Activated naive CD8-positive, alpha-beta T cell treated with anti-CD3 and anti-CD28 coated beads, Interleukin-2, amount 50 U/mL, for 16 hours (primary cell): ENCODE measurements around the gene PTPRN2.
"Not testable (repeated sequence)": the region's sequence is repeated elsewhere in the genome, so short reads cannot be mapped to it uniquely, and the experiment has no call there.

Source experiments
- DNase-seq: peaks from one replicate; pipeline ENCODE4 v3.0.0-alpha.2; 2020; ENCODE audit warnings: low read depth, low spot score

Gene PTPRN2

DNA sequence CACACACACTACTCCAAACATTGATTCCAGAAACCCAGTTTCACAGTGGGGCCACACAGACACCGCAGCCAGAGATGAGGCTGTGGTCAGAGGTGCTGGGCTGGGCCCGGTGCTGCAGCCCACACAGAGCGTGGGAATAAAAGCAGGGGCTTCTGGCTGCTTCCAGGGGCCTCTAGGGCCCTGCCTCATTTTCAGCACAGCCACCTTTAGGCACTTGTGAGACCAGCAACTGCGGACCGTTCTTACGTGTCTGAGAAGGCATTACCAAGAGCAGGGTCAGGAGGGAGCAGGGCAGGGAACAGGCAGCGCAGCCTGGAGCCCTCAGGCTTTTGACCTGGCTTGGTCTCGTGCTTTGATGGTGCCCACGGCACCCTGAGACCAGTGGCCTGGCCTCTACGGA lies 980.4 kb downstream of the PTPRN2 start:
- no peak for DNase-seq

DNA sequence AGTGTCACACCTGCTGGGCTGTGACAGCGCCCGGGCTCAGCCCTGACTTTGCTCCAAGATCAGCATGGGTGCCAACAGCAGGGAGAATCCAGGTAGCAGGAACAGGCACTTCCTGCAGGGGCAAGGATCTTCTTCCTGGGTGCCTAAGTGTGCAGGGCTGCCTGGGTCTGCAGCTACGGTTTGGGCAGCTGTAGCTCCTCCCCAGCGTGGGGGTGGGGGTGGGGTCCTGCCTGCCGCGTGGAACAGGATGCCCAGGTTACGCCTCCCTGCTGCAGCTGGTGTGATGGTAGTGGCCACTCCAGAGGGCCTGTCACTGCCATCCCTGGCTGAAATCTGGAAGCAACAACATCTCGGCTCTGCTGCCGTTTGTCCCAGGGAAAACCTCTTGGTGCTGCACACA lies 981.5 kb downstream of the PTPRN2 start:
- DNase-seq = no peak

DNA sequence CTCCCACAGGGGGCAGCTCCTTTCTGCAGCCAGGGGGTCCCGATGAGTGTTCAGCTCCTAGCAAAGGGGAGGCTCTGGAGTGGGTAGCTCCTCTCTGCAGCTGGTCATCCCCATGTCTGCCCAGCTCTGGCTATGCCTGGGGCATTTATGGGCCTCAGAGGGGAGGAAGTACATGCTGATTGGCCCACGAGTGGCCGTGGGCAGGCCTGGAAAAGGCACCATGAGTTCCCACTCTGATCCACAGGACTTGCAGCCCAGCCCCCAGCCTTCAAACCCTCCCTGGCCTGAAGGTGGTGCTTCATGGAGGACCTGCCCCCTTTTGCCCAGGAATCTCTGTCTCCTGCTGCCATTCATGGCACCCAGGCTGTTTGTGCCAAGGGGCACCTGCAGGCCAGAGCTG lies 982.0 kb downstream of the PTPRN2 start:
- DNase-seq = no peak

DNA sequence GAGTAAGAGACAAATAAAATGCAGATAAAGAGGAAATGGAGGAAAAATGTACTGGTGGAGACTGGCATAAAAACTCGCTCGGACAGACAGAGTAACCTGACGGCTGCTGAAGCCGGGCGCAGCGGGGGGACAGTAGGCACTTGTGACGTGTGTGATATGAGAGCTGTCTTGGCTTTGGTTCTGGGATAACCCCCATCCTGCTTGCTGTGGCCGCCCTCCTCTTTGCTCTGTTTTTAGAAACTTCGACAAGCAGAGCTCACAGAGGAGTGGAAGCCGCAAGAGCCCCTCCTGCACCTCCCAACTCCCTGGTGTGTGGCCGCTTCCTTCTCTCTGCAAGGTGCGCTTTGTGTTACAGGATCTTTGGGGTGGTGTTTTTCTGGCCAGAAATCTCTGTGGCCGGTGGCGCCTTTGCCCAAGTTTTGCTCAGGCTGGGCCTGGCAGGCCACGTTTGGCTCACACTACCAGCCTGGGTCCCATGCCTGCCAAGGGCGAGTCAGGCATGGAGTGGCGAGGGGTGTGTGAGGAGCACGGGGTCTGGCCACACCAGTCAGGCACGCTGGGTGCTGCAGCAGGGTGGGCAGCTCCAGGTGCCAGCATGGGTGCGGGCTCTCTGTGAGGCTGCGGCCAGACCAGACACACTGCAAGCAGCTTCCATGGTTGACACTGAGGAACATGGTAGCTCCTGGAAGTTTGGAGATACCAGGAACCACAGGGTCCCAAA lies 982.8 kb downstream of the PTPRN2 start:
- no peak for DNase-seq

DNA sequence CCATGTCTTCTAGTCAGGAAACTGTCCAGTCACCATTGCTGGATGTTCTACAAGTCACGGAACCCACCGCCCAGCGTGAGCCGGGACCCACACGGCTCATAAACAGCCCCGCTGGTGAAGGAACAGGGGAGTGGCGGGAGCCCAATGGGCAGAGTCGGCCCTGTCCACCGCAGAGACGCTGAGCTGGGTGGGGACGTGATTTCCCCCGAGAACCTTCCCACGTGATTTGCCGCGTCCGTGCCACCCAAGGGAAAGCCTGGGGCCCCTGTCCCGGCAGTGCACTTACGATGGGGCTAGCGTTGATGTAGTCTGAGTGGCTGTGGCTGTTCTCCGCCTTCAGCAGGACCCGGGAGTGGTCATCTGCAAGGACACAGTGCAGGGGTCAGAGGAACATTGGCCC lies 983.9 kb downstream of the PTPRN2 start:
- no peak for DNase-seq

DNA sequence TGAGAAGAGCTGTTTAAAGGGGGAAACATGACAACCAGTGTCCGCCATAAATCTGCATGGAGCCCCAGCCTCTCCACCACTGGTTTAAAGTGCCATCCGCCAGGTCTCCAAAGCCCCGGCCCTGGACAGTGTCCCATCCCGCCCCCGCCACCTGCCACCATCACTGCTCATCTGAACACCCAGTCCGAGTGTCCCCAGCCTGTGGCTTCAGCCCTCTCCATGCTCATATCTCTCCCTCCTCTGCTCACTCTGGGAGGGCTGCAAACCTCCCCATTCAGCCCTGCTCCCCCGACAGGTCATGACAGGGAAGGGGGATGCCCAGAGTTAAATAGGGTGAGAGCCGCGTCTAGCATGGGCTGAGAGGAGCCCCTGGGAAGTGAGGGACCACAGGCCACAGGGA lies 984.6 kb downstream of the PTPRN2 start:
- DNase-seq = no peak

DNA sequence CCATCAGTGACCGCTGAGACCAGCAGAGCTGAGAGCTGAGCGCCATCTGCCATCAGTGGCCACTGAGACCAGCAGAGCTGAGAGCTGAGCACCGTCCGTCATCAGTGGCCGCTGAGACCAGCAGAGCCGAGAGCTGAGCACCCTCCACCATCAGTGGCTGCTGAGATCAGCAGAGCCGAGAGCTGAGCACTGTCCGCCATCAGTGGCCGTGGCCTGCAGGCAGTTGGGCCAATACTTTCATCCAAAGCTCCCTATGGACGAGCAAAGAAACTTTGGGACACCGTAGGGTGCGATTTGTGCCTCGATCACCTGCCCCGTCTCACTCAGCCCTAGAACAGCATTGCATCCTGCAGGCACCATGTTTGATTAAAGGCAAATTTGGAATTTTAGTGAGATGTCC lies 985.0 kb downstream of the PTPRN2 start:
- DNase-seq = no peak

DNA sequence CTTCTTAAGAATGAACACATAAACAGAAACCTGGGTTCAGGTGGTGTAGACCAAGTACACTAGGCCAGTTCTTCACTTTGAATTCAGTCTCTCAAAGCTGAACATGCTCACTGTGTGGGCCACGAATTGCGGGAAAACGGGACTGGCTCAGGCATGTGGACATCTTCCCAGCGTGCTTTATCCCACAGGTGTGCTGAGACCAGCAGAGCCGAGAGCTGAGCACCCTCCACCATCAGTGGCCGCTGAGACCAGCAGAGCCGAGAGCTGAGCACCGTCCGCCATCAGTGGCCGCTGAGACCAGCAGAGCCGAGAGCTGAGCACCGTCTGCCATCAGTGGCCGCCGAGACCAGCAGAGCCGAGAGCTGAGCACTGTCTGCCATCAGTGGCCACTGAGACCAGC lies 985.5 kb downstream of the PTPRN2 start:
- DNase-seq = no peak

DNA sequence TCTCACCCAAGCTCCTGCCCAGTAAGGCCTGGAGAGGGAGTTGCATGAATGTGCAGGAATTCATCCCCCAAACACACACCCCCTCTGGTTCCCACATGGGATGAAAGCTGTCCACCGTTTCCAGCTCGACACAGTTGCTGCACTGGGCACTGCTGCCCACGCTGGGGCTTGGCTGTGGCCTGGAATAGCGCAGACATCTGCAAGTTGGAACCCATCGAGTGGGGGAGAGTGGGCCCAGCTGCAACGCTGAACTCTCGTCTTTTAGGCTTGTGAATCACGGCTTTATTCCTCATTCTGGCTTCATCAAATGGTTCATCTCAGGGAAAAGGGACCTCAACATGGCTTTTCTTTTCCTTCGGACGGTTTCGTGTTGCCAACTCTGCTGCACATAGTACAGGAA lies 986.1 kb downstream of the PTPRN2 start:
- no peak for DNase-seq

DNA sequence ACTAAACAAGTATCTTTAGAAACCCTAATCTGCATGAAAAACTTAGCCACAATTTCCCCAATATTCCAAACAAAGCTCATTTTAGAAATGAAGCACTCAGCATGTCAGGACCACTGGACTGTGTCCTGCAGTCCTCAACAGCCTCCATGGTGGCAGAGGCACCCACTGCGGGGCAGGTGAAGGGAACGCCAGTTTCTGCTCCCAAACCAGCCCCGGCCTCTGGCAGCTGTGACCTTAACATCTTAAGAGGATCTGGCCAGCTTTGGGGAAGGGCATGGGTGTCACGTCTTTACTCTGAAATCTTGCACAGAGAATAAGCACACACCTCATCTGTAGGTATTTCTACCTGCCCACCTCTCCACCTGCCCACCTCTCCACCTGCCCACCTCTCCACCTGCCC lies 988.1 kb downstream of the PTPRN2 start:
- no peak for DNase-seq

DNA sequence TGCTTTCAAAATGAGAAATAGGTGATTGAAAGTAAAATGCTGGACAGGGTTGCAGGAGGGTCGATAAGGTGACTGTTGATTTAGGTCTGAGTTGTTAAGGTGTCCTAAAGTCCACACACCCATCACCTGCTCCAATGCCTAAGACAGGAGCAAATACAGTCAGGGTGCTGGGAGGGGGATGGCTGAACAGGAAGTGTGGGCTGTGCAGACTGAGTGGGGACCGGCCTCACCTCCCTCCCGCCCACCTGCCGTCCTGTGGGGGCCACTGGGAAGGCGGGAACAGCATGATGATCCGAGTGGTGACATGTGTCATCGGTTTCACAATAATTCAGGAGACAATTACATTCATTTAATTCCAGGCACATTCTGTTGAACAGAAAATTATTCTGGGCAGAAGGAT lies 990.1 kb downstream of the PTPRN2 start:
- DNase-seq = no peak

DNA sequence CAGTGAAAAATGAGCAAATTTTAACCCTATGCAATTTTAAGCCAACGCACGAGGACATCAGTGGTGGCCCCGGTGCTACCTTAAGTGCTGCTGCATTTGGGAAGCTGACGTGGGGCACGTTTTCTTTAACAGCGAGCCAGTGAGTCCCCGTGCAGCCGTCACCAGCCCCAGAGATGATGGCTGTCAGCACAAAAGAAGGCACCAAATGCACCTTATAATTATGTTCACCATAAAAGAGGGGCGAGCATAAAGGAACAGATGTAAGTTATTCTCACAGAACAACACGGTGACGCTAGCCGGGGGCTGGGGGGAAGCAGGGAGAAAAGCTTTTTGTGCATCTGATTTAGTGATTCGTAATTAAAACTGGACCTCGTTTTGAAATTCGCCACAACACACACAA lies 990.7 kb downstream of the PTPRN2 start:
- DNase-seq = no peak

DNA sequence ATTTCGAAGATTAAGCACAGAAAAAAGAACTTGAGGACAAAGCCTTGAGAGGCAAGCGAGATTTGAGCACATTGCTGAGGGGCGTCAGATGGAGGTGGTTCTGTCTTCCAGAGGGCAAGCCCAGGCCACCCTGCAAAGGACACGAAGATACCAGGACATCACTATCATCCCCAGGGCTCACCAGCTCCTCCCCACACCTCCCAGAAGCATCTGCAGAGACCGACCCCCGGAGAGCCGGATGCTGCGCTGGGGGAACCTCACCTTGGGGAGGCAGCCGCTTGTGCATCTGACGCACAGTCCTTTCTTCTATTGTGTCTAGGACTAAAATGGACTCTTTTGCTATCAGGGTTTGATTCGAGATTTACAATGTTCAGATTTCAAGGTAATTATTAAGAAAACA lies 991.2 kb downstream of the PTPRN2 start:
- no peak for DNase-seq

DNA sequence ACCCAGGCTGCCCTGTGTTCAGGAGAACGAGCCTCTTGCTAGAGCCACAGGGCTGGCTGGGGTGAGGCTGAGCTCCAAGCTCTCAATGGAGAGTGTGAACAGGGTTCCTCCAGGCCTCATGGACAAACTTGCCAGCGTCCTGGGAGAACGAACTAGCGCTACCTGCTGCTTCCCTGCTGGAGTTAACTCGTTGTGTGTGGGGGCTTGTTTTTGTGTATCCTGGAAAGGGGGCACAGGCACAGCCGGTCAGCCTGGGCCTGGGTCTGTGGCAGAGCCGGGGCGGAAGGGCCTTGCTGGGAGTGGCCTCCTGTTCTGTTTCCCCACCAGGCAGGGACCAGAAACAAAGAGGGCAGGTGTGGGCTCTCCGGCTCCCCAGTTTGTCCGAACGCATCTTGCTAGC lies 991.6 kb downstream of the PTPRN2 start:
- DNase-seq = no peak

DNA sequence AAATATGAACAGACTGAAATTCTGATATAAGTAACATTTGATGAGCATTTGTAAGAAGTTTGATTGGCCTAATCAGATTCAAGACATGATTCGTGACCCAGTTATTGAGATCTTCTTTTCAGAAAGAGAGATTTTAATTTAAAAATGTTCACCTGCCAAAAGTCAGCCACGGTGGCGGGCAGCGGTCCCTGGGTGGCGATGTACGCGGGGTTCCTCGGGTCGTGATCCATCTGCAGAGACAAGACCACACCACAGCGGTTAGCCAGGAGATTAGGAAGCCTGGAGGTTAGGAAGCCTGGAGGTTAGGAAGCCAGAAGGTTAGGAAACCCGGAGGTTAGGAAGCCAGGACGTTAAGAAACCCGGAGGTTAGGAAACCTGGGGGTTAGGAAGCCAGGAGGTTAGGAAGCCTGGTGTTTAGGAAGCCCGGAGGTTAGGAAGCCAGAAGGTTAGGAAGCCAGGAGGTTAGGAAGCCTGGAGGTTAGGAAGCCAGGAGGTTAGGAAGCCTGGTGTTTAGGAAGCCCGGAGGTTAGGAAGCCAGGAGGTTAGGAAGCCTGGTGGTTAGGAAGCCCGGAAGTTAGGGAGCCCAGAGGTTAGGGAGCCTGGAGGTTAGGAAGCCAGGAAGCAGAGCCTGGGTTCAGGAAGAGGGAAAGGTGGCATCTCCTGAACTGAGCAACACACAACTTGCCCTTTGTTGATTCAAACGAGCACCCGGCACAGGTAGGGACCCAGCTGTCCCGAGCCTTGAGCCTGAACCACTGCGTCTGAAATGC lies 992.4 kb downstream of the PTPRN2 start:
- no peak for DNase-seq

DNA sequence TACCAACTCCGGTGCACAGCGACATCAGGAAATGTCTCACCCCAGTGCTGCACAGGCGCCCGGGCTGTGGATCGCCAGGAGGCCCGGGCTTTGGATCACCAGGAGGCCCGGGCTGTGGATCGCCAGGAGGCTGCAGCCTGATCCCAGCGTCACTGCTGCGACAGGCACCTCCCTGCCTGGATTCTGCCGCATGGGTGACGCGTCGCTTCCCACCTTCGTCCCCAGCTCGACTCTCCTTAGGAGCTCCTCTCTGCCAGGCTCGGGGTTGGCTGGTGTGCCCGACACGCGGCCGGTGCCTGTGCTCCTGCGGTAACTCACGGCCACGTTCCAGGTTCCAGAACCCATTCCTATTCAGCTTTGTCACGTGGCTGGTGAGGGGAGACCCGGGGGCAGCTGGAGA lies 993.3 kb downstream of the PTPRN2 start:
- no peak for DNase-seq

DNA sequence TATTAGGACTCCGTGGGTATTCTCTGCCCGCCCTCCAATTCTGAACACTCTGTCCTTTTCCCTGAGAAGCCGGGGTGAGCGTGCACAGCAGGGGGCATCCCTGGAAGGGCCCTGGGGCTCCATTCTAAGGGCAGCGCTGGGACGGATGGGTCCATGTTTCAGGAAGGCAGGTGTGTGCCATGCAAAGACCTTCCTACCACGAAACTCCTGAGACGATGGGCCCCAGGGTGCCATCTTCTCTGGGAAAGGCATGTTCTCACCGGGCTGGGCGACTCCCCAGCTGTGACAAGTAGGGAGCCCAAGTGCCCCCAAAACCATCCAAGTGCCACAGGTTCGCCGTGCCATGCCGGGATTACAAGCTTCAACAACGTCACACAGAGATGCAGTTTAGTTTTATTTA lies 994.1 kb downstream of the PTPRN2 start:
- DNase-seq = no peak

DNA sequence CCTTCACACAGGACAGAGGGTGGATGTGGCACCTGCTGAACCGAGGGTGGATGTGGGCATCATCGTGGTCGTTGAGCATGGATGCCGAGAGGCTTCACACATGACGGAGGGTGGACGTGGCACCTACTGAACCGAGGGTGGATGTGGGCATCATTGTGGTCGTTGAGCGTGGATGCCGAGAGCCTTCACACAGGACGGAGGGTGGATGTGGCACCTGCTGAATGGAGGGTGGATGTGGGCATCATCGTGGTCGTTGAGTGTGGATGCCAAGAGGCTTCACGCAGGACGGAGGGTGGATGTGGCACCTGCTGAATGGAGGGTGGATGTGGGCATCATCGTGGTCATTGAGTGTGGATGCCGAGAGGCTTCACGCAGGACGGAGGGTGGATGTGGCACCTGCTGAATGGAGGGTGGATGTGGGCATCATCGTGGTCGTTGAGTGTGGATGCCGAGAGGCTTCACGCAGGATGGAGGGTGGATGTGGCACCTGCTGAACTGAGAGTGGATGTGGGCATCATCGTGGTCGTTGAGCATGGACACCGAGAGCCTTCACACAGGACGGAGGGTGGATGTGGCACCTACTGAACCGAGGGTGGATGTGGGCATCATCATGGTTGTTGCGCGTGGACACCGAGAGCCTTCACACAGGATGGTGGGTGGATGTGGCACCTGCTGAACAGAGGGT lies 994.8 kb downstream of the PTPRN2 start:
- not testable (repeated sequence) for DNase-seq

DNA sequence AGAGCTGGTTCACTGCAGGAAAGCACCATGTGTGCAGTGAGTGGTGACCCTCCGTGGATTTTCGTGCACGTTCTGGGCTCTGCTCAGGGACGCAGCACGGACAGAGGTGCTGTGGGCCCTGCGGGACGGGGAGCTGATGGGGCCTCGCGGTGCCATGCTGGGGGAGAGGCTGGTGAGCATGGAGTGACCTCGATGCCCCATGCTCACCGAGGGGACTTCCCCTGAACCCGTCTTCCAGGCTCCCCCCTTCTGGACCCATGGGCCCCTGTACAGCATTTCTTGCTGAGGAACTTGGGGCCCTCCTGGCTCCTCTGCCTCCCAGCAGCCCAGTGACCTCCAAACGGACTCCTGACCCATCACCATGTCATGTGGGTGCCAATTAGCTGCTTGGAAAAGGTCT lies 997.1 kb downstream of the PTPRN2 start:
- no peak for DNase-seq

DNA sequence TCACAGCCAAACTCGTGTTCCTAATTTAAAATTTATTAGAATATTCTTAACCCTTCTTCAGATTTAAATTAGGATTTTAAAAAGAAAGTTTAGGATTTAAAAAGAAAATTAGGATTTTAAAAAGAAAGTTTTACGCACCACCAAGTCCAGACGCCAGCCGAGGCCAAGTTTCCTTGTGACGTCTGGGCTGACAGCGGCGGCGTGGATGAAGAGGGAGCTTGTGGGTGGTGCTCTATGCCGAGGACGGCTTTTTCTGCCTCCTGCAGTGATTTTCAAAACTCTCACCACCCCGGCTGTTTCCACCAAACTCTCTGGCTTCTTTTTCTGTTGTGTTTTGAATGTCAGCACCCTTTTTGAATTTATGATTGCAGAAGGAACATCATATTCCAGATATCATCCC lies 997.9 kb downstream of the PTPRN2 start:
- no peak for DNase-seq

DNA sequence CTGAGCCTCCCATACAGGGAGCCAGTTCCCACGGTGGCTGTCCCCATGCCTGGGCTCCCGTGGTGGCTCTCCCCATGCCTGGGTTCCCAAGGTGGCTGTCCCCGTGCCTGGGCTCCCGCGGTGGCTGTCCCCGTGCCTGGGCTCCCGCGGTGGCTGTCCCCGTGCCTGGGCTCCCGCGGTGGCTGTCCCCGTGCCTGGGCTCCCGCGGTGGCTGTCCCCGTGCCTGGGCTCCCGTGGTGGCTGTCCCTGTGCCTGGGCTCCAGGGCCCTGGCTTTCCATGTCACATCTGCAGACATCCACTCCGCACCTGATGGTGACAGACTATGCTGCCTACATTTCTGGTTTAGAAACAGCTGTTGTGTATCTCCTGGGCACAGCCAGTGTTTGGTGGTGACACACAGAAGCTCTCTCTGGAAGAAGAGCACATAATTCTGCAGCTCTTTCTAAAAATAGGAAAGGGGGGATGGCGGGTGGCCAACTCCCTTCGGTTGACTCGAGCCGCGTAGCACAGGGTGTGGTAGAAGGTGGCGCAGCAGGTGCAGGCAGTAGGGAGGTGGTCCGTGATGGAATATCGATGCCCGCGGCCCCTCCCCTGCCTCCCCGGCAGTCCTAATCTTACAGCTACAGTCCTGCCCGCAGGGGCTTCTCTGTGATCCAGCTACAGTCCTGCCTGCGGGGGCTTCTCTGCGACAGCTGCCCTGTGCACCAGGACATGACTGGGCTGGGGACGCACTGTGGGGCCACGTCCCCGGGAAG lies 999.6 kb downstream of the PTPRN2 start:
- DNase-seq = no peak
